GM12875 (cell line): Measurements from ENCODE around the gene NUP54.

Source experiments
- H3K4me3 ChIP-seq: one replicate; pipeline ENCODE4 v1.5.1; 2011; ENCODE audit warnings: low read depth, low read length, control low read depth
- CTCF ChIP-seq: IDR thresholded peaks from 2 replicates; pipeline ENCODE4 v1.5.1; 2011; ENCODE audit warnings: low read depth, mild to moderate bottlenecking, control low read depth, inconsistent platforms, low read length, moderate library complexity, borderline replicate concordance; ENCODE audit not compliant: insufficient read depth

Gene NUP54

GRCh38 chr4:76117536-76117935 is 30.7 kb downstream of the NUP54 start:
- no peak overlapping the region for H3K4me3 ChIP-seq
- TF ChIP-seq CTCF, result no peak

- no peak for TF ChIP-seq CTCF
Observed at GRCh38 chr4:76116821-76117220, 31.4 kb downstream of the NUP54 start.

GRCh38 chr4:76108467-76109181 is 39.6 kb downstream of the NUP54 start:
- H3K4me3 ChIP-seq, result no peak overlapping the region
- TF ChIP-seq CTCF, result no peak

More at GRCh38 chr4:76116821-76117220, 31.4 kb downstream of the NUP54 start:
- H3K4me3 ChIP-seq, result no peak overlapping the region

- TF ChIP-seq CTCF, result no peak
- no peak overlapping the region for H3K4me3 ChIP-seq
Observed at GRCh38 chr4:76106442-76106841, 41.8 kb downstream of the NUP54 start.

GRCh38 chr4:76105652-76106051 is 42.5 kb downstream of the NUP54 start:
- no peak overlapping the region for H3K4me3 ChIP-seq
- TF ChIP-seq CTCF, result no peak

GRCh38 chr4:76096076-76096475 is 52.1 kb downstream of the NUP54 start:
- TF ChIP-seq CTCF, result no peak
- no peak overlapping the region for H3K4me3 ChIP-seq

- TF ChIP-seq CTCF, result no peak
- no peak overlapping the region for H3K4me3 ChIP-seq
Observed at GRCh38 chr4:76095568-76095967, 52.6 kb downstream of the NUP54 start.
